Neuronal stem cell (in vitro differentiated cells): Measurements from ENCODE around the gene UNC5C.
"Not testable (repeated sequence)": the region's sequence is repeated elsewhere in the genome, so short reads cannot be mapped to it uniquely, and the experiment has no call there.

Experiments used
- DNase-seq: peaks from one replicate; pipeline ENCODE4 v3.0.0-alpha.2; 2013; ENCODE audit warnings: low spot score
- H2AFZ ChIP-seq: one replicate; pipeline ENCODE4 v1.6.1; 2013; ENCODE audit warnings: mild to moderate bottlenecking, low read length, inconsistent platforms
- H2AK5ac ChIP-seq: 2 replicates; pipeline ENCODE4 v1.6.1; 2013; ENCODE audit warnings: low read depth, mild to moderate bottlenecking, inconsistent platforms, low read length, moderate library complexity, mixed read lengths
- H2BK120ac ChIP-seq: 2 replicates; pipeline ENCODE4 v1.6.1; 2013; ENCODE audit warnings: low read depth, mild to moderate bottlenecking, inconsistent platforms, low read length, moderate library complexity, mixed read lengths
- H2BK12ac ChIP-seq: one replicate; pipeline ENCODE4 v1.6.1; 2013; ENCODE audit warnings: low read length, inconsistent platforms
- H2BK15ac ChIP-seq: 2 replicates; pipeline ENCODE4 v1.6.1; 2013; ENCODE audit warnings: mild to moderate bottlenecking, low read length, inconsistent platforms, mixed read lengths
- H2BK5ac ChIP-seq: one replicate; pipeline ENCODE4 v1.6.1; 2013; ENCODE audit warnings: inconsistent platforms, mild to moderate bottlenecking, low read length, moderate library complexity
- H3K14ac ChIP-seq: one replicate; pipeline ENCODE4 v1.6.1; 2013; ENCODE audit warnings: low read length, inconsistent platforms
- H3K18ac ChIP-seq: 2 replicates; pipeline ENCODE4 v1.6.1; 2013; ENCODE audit warnings: low read length, inconsistent platforms
- H3K23ac ChIP-seq: 2 replicates; pipeline ENCODE4 v1.6.1; 2013; ENCODE audit warnings: low read depth, mild to moderate bottlenecking, mixed read lengths, low read length, inconsistent platforms; ENCODE audit not compliant: poor library complexity
- H3K27ac ChIP-seq: replicated peaks from 3 replicates; pipeline ENCODE4 v1.5.1; 2013; ENCODE audit warnings: low read length, inconsistent platforms
- H3K27me3 ChIP-seq, 3 experiments: 2 replicates each; pipeline ENCODE4 v1.6.1; 2013; ENCODE audit warnings: low read length in 3 of 3, mild to moderate bottlenecking in 2 of 3, inconsistent platforms in 1 of 3, low read depth in 1 of 3, mixed read lengths in 1 of 3, moderate library complexity in 1 of 3; ENCODE audit not compliant: control insufficient read depth in 3 of 3, insufficient read depth in 3 of 3
- H3K36me3 ChIP-seq, 2 donors: replicated peaks in 1 of 2; 2 replicates each; pipeline ENCODE4 v1.6.1; 2013; ENCODE audit warnings: low read length in 2 of 2; ENCODE audit not compliant: control insufficient read depth in 2 of 2, insufficient read depth in 2 of 2
- H3K4ac ChIP-seq: 2 replicates; pipeline ENCODE4 v1.6.1; 2013; ENCODE audit warnings: inconsistent platforms, mild to moderate bottlenecking, low read length, moderate library complexity
- H3K4me1 ChIP-seq, 2 donors: 1 replicate in 1 of 2; 2 replicates in 1 of 2; pipeline ENCODE4 v1.6.1; 2013; ENCODE audit warnings: low read length in 2 of 2, low read depth in 1 of 2; ENCODE audit not compliant: control insufficient read depth in 2 of 2, insufficient read depth in 1 of 2
- H3K4me2 ChIP-seq: one replicate; pipeline ENCODE4 v1.6.1; 2013; ENCODE audit warnings: mild to moderate bottlenecking, low read length, inconsistent platforms; ENCODE audit not compliant: insufficient read depth, poor library complexity, severe bottlenecking
- H3K4me3 ChIP-seq, 2 donors: 2 replicates each; pipeline ENCODE4 v1.5.1; 2013; ENCODE audit warnings: low read length in 2 of 2, mild to moderate bottlenecking in 2 of 2, inconsistent platforms in 1 of 2, moderate library complexity in 1 of 2
- H3K79me1 ChIP-seq: one replicate; pipeline ENCODE4 v1.6.1; 2013; ENCODE audit warnings: low read depth, mild to moderate bottlenecking, inconsistent platforms, low read length, moderate library complexity
- H3K9ac ChIP-seq: one replicate; pipeline ENCODE4 v1.6.1; 2013; ENCODE audit warnings: mild to moderate bottlenecking, low read depth, low read length, inconsistent platforms; ENCODE audit not compliant: poor library complexity
- H3K9me3 ChIP-seq, 2 donors: replicated peaks in 1 of 2; 2 replicates each; pipeline versions ENCODE3 to v1.6.1; 2013; ENCODE audit warnings: low read length in 2 of 2, mild to moderate bottlenecking in 2 of 2, inconsistent platforms in 1 of 2, low read depth in 1 of 2, mixed read lengths in 1 of 2, moderate library complexity in 1 of 2; ENCODE audit not compliant: control insufficient read depth in 2 of 2, insufficient read depth in 1 of 2
- H4K8ac ChIP-seq: one replicate; pipeline ENCODE4 v1.6.1; 2013; ENCODE audit warnings: low read depth, mild to moderate bottlenecking, inconsistent platforms, low read length, moderate library complexity
- H4K91ac ChIP-seq: one replicate; pipeline ENCODE4 v1.6.1; 2013; ENCODE audit warnings: low read length, low read depth, mild to moderate bottlenecking, inconsistent platforms; ENCODE audit not compliant: poor library complexity
- WGBS, 2 donors: extraction: QIAGEN DNeasy Blood & Tissue Kit; methylation state at CpG; one replicate each; pipeline ENCODE4 v1.1.7; 2013; ENCODE audit warnings: missing lambda C conversion rate in 2 of 2, mixed read lengths in 1 of 2; ENCODE audit not compliant: insufficient read length in 2 of 2, insufficient replicate concordance in 1 of 2; ENCODE audit errors: extremely low coverage in 2 of 2; 5-methylcytosine and 5-hydroxymethylcytosine counted together

UNC5C gene

GRCh38 chr4:95171377-95171776 lies 377.4 kb downstream of the UNC5C start:
- not testable (repeated sequence) for H3K14ac ChIP-seq, H3K4me1 ChIP-seq, H3K23ac ChIP-seq, H2AK5ac ChIP-seq, H2BK12ac ChIP-seq, H3K4me2 ChIP-seq, H3K4me3 ChIP-seq, H2AFZ ChIP-seq, H3K9me3 ChIP-seq, H3K79me1 ChIP-seq, H3K27me3 ChIP-seq, H3K9ac ChIP-seq, H3K4ac ChIP-seq, DNase-seq, H3K18ac ChIP-seq, H2BK15ac ChIP-seq, H2BK120ac ChIP-seq, H4K91ac ChIP-seq, H2BK5ac ChIP-seq, H4K8ac ChIP-seq, H3K27ac ChIP-seq
- peaks cover 0 to 36% of the 10 kb centered on the region in 2 donors for H3K36me3 ChIP-seq
- WGBS, 2 donors: no CpG with 5 or more reads among the region's 3 CpGs

- Histone ChIP-seq H4K8ac (no peak overlapping the region), H3K14ac (no peak overlapping the region), H3K9me3 (peaks cover 0 to 3% of the 10 kb centered on the region in 2 donors), H3K79me1 (no peaks in the 10 kb centered on the region), H3K27ac (no peak overlapping the region), H4K91ac (no peak overlapping the region), H3K4me2 (no peak overlapping the region), H3K4me1 (peaks cover 0 to 2% of the 10 kb centered on the region in 2 donors), H3K36me3 (peaks cover 0 to 39% of the 10 kb centered on the region in 2 donors), H2BK120ac (no peak overlapping the region), H3K4ac (no peak overlapping the region), H3K18ac (no peak overlapping the region), H2AK5ac (no peak overlapping the region), H2BK5ac (no peak overlapping the region), H3K23ac (no peak overlapping the region), H2BK12ac (no peak overlapping the region), H3K4me3 (no peak overlapping the region), H3K9ac (peak overlapping the region; percentile 34), H2AFZ (no peak overlapping the region), H2BK15ac (no peak overlapping the region), H3K27me3 (no peaks in the 10 kb centered on the region)
- DNase-seq: no peak
- no CpG with 5 or more reads among the region's 7 CpGs for WGBS, 2 donors
Measured at GRCh38 chr4:95170176-95170575, 378.6 kb downstream of the UNC5C start.

DNA sequence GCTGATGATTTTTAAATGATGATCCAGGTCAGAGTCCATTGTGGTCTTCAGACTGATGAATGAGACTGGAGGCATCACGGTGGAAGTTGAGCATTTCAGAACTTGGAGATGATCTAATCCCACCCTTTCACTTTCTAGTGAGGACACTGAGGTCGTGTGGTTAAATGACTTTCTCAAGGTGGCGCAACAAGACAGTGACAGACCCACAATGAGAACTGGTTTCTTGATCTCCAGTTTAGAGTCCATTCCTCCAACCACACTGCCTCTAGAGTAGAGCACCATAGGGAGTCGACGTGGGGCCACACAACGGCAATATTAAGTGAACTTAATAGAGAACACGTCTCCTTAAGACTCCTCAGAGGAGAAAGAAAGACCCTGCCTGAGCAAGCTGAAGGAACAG lies 381.0 kb downstream of the UNC5C start:
- Histone ChIP-seq H3K14ac (no peak overlapping the region), H4K8ac (no peak overlapping the region), H2AK5ac (no peak overlapping the region), H2BK5ac (no peak overlapping the region), H3K4me3 (no peak overlapping the region), H3K79me1 (no peaks in the 10 kb centered on the region), H2AFZ (no peak overlapping the region), H3K36me3 (peaks cover 0 to 59% of the 10 kb centered on the region in 2 donors), H3K9me3 (peaks cover 0 to 3% of the 10 kb centered on the region in 2 donors), H3K27ac (no peak overlapping the region), H3K27me3 (no peaks in the 10 kb centered on the region), H4K91ac (no peak overlapping the region), H2BK120ac (no peak overlapping the region), H3K18ac (no peak overlapping the region), H3K4me2 (no peak overlapping the region), H3K9ac (no peak overlapping the region), H3K23ac (no peak overlapping the region), H2BK15ac (no peak overlapping the region), H2BK12ac (no peak overlapping the region), H3K4me1 (peaks cover 0 to 2% of the 10 kb centered on the region in 2 donors), H3K4ac (no peak overlapping the region)
- WGBS, 2 donors: no CpG with 5 or more reads among the region's 7 CpGs
- no peak for DNase-seq

- Histone ChIP-seq H3K36me3 (peaks cover 0 to 76% of the 10 kb centered on the region in 2 donors), H3K4me2 (no peak overlapping the region), H3K18ac (no peak overlapping the region), H2BK15ac (no peak overlapping the region), H2BK12ac (no peak overlapping the region), H3K79me1 (no peaks in the 10 kb centered on the region), H3K14ac (no peak overlapping the region), H3K4me3 (no peak overlapping the region), H2BK5ac (no peak overlapping the region), H2BK120ac (no peak overlapping the region), H3K9me3 (peaks cover 0 to 3% of the 10 kb centered on the region in 2 donors), H4K91ac (no peak overlapping the region), H2AFZ (no peak overlapping the region), H3K4me1 (peaks cover 0 to 3% of the 10 kb centered on the region in 2 donors), H3K23ac (no peak overlapping the region), H3K9ac (no peak overlapping the region), H3K27me3 (no peaks in the 10 kb centered on the region), H2AK5ac (no peak overlapping the region), H3K4ac (no peak overlapping the region), H4K8ac (no peak overlapping the region), H3K27ac (no peak overlapping the region)
- DNase-seq: peak; percentile 63
- WGBS, 2 donors: no CpG with 5 or more reads among the region's 3 CpGs
Measured at GRCh38 chr4:95165926-95166524, 382.7 kb downstream of the UNC5C start.
